Muscle layer of colon (tissue), 2 donors: ENCODE results near the gene ADH7.

Experiments
- H3K27ac ChIP-seq: one replicate; pipeline ENCODE4 v1.7.0; 2013; ENCODE audit warnings: low read depth, mild to moderate bottlenecking, low read length, moderate library complexity
- H3K27me3 ChIP-seq, 2 donors: one replicate each; pipeline ENCODE4 v1.7.0; 2013; ENCODE audit warnings: low read length in 2 of 2, mild to moderate bottlenecking in 2 of 2; ENCODE audit not compliant: insufficient read depth in 2 of 2, control insufficient read depth in 1 of 2
- H3K36me3 ChIP-seq: one replicate; pipeline ENCODE4 v1.7.0; 2013; ENCODE audit warnings: mild to moderate bottlenecking, low read length; ENCODE audit not compliant: insufficient read depth
- H3K4me1 ChIP-seq: one replicate; pipeline ENCODE4 v1.7.0; 2013; ENCODE audit warnings: mild to moderate bottlenecking, low read length; ENCODE audit not compliant: insufficient read depth
- H3K4me3 ChIP-seq, 2 donors: one replicate each; pipeline ENCODE4 v1.7.0; 2013; ENCODE audit warnings: low read length in 2 of 2, low read depth in 1 of 2, mild to moderate bottlenecking in 1 of 2, moderate library complexity in 1 of 2
- H3K9ac ChIP-seq: one replicate; pipeline ENCODE4 v1.7.0; 2013; ENCODE audit warnings: low read length
- H3K9me3 ChIP-seq: one replicate; pipeline ENCODE4 v1.7.0; 2013; ENCODE audit warnings: mild to moderate bottlenecking, low read length
- donor health status: abdominal sarcoma.
- donor health status: Adenocarcinoma of cecum.

Gene ADH7

DNA sequence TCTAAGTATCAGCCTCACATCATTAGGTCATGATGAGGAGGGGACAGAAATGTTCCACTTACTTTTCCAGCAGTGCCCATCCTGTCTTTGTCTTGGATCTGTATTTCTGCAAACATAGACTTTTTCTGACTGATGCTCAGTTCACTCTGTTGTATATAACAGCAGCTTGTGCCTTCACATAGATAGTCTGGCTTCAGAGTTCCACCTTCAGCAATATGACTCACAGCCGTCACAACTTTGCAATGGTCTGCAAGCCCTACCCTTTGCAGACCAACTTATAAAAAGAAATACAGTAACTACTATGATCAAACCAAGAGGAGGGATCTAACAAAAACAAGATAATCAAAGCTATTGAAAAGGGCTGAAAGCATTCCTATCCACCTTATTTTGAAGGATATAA is at the start of gene ADH7:
Gene ADH7 (minus strand): TSS at position 189 of the 400 bp plus-strand sequence. CDS start 109 bp downstream, at position 80.
- no peaks in the 10 kb centered on the region for H3K4me1 ChIP-seq
- H3K27ac ChIP-seq, result no peak within 1 kb of the TSS
- H3K4me3 ChIP-seq, result no peak within 1 kb of the TSS
- H3K27me3 ChIP-seq, result no peaks in the 10 kb centered on the region
- H3K9me3 ChIP-seq, result no peaks in the 10 kb centered on the region
- H3K36me3 ChIP-seq, result no peaks in the 10 kb centered on the region
- H3K9ac ChIP-seq, result no peak within 1 kb of the TSS

DNA sequence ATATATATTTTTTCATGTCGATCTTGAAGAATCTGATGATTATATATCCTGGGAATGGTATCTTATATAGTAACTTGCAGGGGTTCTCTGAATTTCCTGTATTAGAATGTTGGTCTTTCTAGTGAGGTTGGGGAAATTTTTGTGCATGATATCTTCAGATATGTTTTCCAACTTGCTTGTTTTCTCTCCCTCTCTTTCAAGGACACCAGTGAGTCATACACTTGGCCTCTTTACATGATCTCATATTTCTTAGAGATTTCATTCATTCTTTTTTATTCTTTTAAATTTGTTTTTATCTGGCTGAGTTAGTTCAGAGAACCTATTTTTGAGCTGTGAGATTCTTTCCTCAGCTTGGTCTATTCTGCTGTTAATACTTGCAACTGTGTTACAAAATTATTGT is 48.5 kb upstream of the ADH7 start:
- no peaks in the 10 kb centered on the region for H3K9me3 ChIP-seq
- H3K9ac ChIP-seq, result no peak overlapping the region
- no peaks in the 10 kb centered on the region for H3K27me3 ChIP-seq
- no peak overlapping the region for H3K27ac ChIP-seq
- no peaks in the 10 kb centered on the region for H3K4me1 ChIP-seq
- H3K4me3 ChIP-seq, result no peak overlapping the region
- no peaks in the 10 kb centered on the region for H3K36me3 ChIP-seq

DNA sequence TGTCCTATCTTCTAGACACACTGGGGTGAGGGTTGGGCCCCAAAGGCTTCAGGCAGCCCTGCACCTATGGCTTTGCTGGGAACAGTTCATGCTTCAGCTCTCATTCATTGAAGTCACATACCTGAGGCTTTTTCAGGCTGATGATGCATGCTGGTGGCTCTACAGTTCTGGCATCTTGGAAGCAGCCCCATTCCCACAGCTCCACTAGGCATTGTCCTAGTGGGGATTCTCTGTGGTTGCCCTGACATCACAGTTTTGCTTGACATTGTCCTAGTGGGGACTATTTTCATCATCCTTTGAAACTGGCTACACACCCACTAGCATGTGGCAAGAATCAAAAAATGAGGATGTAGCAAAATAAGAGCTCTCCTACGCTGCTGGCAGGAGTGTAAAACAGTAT is 38.0 kb upstream of the ADH7 start:
- H3K9ac ChIP-seq, result no peak overlapping the region

DNA sequence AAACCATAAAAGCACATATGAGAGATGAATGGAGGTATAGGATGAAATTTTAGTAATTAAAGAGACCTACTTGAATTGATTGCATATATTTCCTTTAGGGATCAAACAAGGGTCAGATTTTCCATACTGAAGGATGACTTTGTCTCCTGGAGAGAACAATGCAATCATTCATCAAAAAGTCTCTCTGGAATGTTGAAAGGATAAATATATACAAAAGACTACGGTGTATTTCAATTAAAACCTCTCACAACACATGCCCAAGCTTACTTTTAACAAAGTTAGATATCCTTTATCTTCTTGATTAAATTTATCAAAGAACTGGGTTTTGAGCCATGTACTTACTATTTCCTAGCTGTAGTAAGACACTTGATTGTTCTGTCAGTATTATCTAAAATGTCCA is 36.8 kb upstream of the ADH7 start:
- Histone ChIP-seq H3K4me3 (no peak overlapping the region), H3K36me3 (no peaks in the 10 kb centered on the region), H3K9me3 (no peaks in the 10 kb centered on the region), H3K27me3 (no peaks in the 10 kb centered on the region), H3K4me1 (no peaks in the 10 kb centered on the region), H3K27ac (no peak overlapping the region), H3K9ac (no peak overlapping the region)

More for the DNA sequence above, 38.0 kb upstream of the ADH7 start:
- Histone ChIP-seq H3K27ac (no peak overlapping the region), H3K4me3 (no peak overlapping the region), H3K9me3 (no peaks in the 10 kb centered on the region), H3K4me1 (no peaks in the 10 kb centered on the region), H3K36me3 (no peaks in the 10 kb centered on the region), H3K27me3 (no peaks in the 10 kb centered on the region)

DNA sequence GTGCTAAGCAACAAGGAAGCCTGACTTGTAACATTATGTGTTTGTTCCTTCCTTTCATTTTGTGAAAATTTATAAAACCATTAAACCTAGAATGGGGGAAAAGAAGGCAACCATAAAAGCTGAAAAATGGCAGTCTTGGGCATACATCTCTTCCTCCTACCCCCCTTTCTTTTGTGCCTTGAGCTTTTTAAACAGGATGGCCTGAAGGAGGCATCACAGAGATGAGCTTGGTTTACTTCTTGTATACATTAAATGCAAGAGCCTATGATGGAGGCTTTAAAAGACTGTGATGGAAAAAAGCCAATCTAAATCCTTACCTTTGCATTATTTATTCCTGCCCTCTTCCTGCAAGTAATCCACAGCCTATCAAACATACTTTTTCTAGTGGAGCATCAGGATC is 36.2 kb upstream of the ADH7 start:
- H3K27me3 ChIP-seq, result no peaks in the 10 kb centered on the region
- H3K9ac ChIP-seq, result no peak overlapping the region
- no peak overlapping the region for H3K27ac ChIP-seq
- H3K9me3 ChIP-seq, result no peaks in the 10 kb centered on the region
- no peaks in the 10 kb centered on the region for H3K36me3 ChIP-seq
- no peak overlapping the region for H3K4me3 ChIP-seq
- no peaks in the 10 kb centered on the region for H3K4me1 ChIP-seq

DNA sequence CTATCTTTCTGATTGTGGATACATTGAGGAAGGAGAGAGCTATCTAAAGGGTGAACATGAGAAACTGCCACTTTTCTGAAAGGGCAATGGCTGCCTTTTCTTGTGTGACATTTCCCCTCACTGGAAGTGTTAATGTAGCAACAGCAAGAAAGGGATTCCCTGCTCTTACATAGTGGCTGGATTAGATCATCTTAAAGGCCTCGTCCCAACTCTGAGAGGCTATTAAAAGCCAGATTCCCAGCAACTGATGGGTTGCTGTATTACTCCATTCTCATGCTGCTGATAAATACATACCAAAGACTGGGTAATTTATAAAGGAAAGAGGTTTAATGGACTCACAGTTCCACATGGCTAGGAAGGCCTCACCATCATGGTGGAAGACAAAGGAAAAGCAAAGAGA is 33.7 kb upstream of the ADH7 start:
- no peak overlapping the region for H3K27ac ChIP-seq

DNA sequence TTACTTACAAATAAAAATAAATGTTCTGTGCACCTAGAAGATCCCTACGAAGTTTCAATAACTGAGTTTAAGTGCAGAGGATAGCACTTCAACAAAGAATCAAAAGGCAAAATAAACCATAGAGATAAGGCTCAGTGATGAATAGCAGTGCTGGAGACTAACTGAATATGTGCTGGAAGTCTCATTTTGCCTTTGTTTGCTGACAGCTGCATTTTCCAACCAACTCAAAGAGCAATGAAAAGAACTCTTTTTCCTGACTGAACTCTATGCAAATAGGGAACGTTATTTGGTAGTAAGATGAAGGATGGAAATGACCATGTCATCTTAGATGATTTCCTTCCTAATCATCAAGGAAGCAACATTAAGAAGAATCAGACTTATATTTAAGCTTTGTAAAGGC is 32.7 kb upstream of the ADH7 start:
- H3K4me3 ChIP-seq, result no peak overlapping the region
- H3K27ac ChIP-seq, result no peak overlapping the region
- no peaks in the 10 kb centered on the region for H3K9me3 ChIP-seq
- H3K36me3 ChIP-seq, result no peaks in the 10 kb centered on the region
- H3K27me3 ChIP-seq, result no peaks in the 10 kb centered on the region
- no peaks in the 10 kb centered on the region for H3K4me1 ChIP-seq
- no peak overlapping the region for H3K9ac ChIP-seq

More for the DNA sequence above, 33.7 kb upstream of the ADH7 start:
- Histone ChIP-seq H3K27me3 (no peaks in the 10 kb centered on the region), H3K9me3 (no peaks in the 10 kb centered on the region), H3K4me1 (no peaks in the 10 kb centered on the region), H3K36me3 (no peaks in the 10 kb centered on the region), H3K9ac (no peak overlapping the region), H3K4me3 (no peak overlapping the region)

DNA sequence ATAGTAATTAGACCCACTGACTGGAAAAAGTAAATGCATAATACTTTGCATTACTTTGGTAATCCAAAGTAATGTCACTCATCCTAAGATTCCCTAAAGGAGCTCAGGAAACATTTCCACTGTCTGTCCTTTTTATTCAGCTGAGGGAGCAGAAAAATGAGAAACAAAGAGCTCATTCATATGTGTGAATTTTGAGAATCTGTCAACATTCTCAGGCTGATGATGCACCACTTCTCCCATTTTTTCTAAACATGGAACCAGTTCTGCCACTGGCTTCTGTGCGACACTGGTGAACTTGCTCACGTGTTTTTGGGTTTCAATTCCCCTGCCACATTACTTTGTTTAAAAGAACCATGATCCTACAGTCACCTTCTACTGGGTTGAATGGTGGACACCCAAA is 28.4 kb upstream of the ADH7 start:
- Histone ChIP-seq H3K27me3 (no peaks in the 10 kb centered on the region), H3K4me3 (no peak overlapping the region), H3K27ac (no peak overlapping the region), H3K9me3 (no peaks in the 10 kb centered on the region), H3K9ac (no peak overlapping the region), H3K4me1 (no peaks in the 10 kb centered on the region), H3K36me3 (no peaks in the 10 kb centered on the region)

DNA sequence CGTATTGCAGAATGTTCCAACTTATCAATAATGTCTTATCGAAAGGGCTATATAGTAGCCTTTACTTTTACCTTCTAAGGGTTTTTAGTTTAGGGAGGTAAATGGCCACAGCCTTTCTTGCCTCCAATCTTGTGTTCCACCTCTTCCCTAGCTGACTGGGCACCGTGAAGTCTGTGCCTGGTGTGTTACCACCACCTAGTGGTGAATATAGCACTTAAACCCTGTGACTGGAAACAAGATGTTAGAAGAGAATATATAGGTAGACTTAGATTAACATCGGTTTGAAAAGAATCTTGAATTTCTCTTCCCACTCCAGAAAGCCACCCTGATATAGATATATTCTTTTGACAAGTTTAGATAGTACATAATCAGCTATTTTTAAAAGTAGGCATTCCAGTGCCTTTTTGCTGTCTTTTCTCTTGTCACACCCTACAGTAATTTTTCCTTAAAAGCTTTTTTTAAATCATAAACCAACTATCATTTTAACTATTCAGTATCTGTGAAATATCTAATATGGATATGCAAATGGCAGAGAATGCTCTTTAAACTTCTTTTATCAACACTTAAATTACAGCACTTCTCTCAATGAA is 27.8 kb upstream of the ADH7 start:
- Histone ChIP-seq H3K27ac (no peak overlapping the region), H3K36me3 (no peaks in the 10 kb centered on the region), H3K4me3 (no peak overlapping the region), H3K9ac (no peak overlapping the region), H3K9me3 (no peaks in the 10 kb centered on the region), H3K4me1 (no peaks in the 10 kb centered on the region), H3K27me3 (no peaks in the 10 kb centered on the region)

DNA sequence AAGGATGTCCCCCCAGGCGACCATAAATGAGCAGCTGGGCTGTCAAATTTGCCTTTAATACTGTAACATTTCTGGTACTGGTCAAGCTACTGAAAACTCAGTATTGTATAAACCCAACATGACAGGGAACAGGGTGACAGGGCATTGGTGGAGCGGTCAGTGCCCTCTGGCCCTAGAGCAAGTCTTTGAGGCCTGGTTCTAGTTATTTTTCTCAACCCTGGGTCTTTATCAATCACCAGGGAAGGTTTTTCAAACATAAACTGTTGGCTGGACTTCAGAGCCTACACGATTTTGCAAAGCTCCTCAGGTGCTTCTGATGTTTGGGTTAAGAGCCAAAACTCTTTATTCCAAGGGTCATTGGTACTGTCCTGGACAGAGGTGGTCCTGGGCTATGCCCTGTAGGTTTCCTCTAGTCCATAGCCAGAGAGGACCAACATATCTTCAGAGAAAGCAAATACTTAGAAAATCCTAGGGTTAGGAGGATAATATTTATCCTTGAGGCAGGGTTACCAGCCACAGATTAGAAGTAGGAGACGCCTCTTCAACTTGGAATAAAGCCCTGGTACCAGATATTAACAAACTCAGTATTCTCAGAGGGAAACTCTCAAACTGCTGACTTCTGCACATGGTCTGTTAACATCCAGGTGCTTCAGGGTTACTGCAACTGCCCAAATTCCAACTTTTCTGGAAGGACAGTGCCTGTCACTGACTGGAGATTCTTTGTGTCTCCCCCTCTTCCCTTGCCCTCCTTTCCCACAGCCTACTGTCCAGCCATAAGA is 26.7 kb upstream of the ADH7 start:
- Histone ChIP-seq H3K4me3 (no peak overlapping the region), H3K9me3 (no peaks in the 10 kb centered on the region), H3K27ac (no peak overlapping the region), H3K9ac (no peak overlapping the region), H3K4me1 (no peaks in the 10 kb centered on the region), H3K36me3 (no peaks in the 10 kb centered on the region), H3K27me3 (no peaks in the 10 kb centered on the region)

DNA sequence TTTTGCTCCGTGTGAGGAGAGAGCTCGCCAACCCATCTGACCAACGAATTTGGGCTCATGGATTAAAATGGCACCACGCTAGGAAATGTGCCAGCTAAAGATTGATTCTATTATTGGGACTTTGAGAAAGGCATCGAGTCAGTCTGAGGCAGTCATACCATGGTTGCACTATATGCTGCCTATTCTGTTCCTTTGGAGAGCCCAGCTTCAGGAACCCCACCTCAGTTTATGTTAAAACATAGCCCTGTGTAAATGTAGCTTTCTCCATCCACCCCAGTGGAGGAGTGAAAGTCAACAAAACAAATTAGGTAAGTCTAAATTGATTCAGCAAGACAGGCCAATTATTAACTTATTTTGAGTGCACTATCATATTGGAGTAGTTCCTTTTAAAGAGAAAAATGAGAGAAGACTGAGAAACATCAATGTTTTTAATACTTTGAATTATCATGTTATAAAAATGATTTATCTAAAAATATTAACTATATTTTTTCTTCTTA is 24.5 kb upstream of the ADH7 start:
- Histone ChIP-seq H3K36me3 (no peaks in the 10 kb centered on the region), H3K4me3 (no peak overlapping the region), H3K27me3 (no peaks in the 10 kb centered on the region), H3K9me3 (no peaks in the 10 kb centered on the region), H3K27ac (no peak overlapping the region), H3K9ac (no peak overlapping the region), H3K4me1 (no peaks in the 10 kb centered on the region)
